C1 segment of cervical spinal cord (tissue), 14 donors: Measurements from ENCODE around the gene ESAM.

Experiments used
- DNase-seq, 14 donors: peaks; one replicate each; lab custom pipeline; 2025; lab: John Stamatoyannopoulos, UW

The ESAM gene

GRCh38 chr11:124753205-124753604 lies 8.9 kb downstream of the ESAM start:
- DNase-seq, result no peak

DNA sequence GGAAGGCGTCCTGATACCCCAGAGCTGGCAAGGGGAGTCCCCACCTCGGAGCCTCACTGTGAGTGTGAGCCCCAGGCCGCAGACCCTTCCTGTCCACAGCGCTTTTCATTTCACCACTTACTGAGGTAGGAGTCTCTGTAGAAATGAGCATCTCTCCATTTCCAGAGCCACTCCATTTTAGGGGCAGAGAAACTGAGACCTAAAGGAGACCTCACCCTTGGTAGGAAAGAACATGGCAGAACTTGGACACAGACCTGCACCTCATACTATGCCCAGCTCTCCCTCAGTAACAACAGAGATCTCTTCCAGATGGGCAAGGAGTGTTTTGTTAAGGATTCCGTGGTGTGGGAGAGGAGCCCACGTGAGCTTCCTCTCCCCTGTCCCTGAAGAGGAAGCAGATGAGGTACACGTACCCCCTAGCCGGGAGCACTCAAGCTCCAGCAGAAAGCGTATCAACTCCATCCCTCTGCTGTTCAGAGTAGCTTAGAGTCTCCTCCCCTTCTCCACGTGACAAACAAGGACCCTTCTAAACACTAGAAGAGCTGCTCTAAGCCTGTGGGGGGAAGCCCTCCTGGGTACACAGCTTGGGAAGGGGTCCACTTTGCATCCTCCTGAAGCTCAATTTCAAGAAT lies 9.5 kb downstream of the ESAM start:
- DNase-seq, result no peak

GRCh38 chr11:124751741-124752470 lies 10.2 kb downstream of the ESAM start, which contains the start of gene VSIG2:
Gene VSIG2, minus strand, starts transcription at chr11:124752255. Its CDS starts 118 bp downstream, at chr11:124752137.
- no peak for DNase-seq

DNA sequence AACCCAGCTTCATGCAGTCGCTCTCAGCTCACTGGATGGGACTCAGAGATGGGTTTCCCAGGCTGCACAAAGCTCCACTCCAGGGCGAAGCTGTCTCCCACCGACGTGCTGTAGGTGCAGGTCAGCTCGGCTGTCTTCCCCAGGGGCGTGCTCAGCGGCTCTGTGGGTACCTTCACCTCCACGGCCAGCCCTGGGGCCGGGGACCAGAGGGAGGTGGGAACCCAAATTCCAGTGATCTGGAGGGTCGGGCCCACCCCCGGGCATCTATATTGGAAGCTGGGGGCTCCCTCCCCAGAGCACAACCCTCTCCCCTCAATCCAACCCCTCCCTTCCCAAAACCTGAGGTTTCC lies 10.7 kb downstream of the ESAM start:
- no peak for DNase-seq

DNA sequence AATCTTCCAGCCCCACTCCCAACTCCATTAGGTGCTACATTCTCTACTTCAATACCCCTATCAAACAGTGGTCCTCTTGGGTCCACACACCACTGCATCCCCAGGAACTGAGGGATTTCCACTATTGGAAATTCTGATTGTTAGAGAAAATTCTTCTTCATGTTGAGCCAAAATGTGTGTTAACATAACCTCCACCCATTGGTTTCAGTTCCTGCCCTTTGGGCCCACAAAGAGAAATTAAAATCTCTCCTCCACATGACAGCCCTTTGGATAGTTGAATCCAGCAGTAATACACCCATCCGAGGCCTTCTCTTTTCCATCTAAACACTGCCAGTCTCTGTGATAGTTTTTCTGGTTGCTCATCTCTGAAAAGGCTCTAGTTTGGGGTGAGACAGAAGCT lies 12.2 kb downstream of the ESAM start:
- DNase-seq, result no peak

DNA sequence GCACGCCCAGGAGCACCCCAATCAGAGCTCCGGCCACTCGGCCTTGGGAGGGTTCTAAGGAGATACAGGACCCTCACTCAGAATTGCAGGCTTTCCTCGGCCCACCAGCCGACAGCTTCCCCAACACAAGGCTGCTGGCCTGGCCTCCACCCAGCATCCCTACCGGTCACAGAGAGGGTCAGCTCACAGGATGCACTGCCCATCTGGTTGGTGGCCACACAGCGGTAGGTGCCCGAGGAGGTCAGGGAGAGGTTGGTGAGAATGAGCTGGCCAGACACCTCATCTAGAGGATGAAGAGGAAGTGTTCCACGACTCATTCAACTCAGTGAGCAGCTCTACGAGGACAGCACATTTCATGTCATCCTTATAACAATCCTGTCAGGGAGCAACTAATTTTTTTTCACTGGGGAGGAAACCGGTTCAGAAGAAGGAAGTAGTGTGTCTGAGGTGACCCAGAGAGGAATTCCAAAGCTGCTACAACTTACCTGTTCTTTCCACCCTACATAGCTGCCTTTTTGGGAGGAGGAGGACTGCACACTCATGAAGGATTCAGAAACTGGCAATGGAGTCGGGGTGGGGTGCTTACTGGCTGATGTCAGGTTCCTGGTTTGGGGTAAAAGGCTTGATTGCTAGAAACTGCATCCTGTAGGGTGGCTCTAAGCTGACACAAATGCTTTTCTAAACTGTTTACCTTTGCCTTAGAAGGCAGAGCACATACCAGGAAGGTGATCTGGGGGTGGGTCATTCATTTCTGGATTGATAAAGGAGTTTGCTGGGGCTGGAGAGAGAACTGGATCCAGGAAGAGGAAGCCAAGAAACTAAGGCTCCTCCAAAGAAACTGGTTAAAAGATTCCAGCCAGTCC lies 13.4 kb downstream of the ESAM start:
- no peak for DNase-seq

- DNase-seq, result no peak
These were observed 14.0 kb downstream of the ESAM start for GRCh38 chr11:124748100-124748418.

- no peak for DNase-seq
These were observed 14.5 kb downstream of the ESAM start for GRCh38 chr11:124747406-124748099.

- peak in 1 of 14 donors; percentile 16 for DNase-seq
These were observed 15.4 kb downstream of the ESAM start for GRCh38 chr11:124746621-124747243.

GRCh38 chr11:124745835-124746620 lies 16.1 kb downstream of the ESAM start:
- DNase-seq, result no peak

GRCh38 chr11:124745270-124745834 lies 16.7 kb downstream of the ESAM start:
- no peak for DNase-seq

GRCh38 chr11:124743050-124743449 lies 19.0 kb downstream of the ESAM start:
- DNase-seq, result no peak

DNA sequence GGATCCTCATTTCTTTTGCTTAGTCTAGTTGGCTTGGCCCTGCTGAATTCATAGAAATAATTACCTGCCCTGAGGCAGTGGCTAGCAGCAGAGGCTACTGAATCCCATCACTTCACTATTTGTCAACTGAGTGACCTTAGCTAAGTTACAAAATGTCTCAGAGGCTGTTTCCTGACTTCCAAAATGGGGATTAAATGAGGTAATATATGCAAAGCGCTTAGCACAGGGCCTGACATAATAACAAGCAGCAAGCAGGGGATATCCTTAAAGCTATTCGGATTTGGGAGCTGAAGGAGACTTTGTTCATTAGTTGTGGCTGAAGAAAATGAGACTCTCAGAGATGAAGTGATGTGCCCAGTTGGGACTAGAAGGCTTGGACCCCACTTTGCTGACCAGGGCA lies 19.5 kb downstream of the ESAM start:
- no peak for DNase-seq

GRCh38 chr11:124740277-124740882 lies 21.7 kb downstream of the ESAM start:
- DNase-seq, result no peak

DNA sequence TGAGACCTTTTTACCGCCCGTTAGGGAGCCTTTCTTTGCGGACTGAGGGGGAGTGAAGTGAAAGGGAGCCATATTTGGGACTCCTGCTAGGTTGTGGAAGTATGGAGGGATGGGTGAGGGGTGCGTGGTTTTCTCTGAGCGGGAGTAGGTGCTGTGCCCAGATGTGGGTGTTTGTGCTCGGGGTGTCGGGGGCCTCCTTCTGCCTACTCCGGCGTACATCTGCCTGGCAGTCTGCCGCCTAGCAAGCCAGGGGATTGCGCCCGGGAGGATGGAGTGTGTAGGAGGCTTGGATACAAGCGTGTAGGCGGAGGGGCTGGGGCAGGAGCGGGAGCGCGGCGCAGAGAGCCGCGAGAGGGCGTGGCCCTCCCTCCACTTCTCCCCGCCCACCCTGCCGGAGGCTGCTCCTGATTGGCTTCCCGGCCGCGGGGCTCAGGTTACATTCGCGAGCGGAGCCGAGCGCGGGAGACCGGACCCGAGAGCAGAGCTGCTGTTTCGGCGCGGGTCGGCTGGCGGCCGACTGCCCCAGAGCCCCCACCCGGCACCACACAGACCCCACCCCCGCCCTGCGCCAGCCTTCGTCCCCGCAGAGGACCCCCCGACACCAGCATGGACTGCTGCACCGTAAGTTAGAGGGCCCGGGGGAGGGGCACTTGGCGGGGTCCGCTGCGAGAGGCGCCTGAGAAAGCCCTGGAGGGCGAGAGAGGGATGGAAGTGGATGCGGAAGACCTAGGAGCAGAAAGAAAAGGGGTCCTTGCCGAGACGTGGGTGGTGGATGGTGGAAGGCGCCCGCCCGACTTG lies 22.4 kb downstream of the ESAM start, which contains the start of gene NRGN:
NRGN (plus strand) TSS at position 464 of the 798 bp plus-strand sequence; CDS start at position 607, 143 bp downstream.
- peak in 11 of 14 donors; percentile 5 to 64 (median 37) for DNase-seq

DNA sequence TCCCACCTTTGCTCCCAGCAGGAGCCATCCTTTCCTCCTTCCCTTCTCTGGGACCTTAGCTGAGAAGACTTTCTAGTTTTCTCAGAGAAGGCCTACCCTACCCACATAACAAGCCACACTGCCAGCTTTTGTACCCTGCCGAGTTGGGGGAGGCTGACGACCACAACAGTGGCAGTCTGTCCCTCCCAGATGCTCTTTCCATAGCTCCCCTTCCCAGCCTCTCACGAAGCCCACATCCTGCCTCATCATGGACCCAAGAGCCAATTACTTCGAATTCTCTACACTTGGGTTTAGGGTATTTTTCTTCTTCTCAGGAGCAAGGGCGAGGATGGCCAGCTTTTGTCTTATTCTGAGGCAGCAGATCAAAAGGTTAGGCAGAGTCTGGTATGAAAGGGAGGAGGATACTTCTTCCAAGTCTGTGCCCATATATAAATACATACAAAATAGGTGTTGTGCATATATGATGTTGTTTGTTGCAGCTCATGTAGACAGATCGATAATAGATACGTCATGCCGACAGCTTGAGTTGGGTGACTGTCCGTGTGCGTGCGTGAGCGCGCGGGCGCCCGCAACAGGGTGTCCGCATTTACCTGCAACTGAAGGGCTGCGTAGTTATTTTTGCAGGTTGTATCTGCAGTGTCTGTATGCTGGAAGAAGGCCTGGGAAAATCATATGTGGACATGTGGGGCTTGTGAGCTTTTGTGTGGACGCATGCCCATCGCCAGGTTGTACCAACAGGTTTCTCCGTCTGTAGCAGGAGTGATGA lies 23.2 kb downstream of the ESAM start:
- DNase-seq, result no peak

- no peak for DNase-seq
These were observed 24.3 kb downstream of the ESAM start for GRCh38 chr11:124737638-124738305.

DNA sequence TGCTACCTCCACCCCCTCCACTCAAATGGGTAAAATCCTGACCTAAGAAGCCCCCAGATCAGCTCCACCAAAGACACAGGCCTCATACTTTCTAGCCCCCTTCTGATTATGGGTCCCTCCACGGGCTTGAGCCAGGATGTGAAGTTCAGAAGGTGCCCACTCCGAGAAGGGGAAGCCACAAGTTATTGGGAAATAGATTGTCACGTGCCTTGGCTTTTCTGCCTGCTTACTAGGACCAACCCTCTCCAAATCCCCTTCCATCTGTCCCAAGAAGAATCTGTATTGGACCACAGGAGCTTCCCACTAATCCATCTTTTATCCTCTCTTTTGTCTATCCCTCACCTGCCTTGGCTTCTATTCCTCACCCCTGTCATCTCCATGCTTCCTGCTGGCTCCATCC lies 25.4 kb downstream of the ESAM start:
- no peak for DNase-seq
